ENCODE data around the gene S100A3. TPM values are rescaled to one million over a fixed set of nuclear protein-coding genes. Genes with fewer than 3 reads are reported as not detected.

The S100A3 gene
- total and polyA plus RNA-seq, 12 donors, result 0.28 to 3.8 (median 1.9) TPM; not detected in 5

- Histone ChIP-seq H3K27ac (peak within 1 kb of the TSS in 4 of 5 donors; percentile 33 to 90 (median 59)), H3K36me3 (replicated peaks in 1 of 2) (no peaks in the 10 kb centered on the region), H3K27me3 (no peaks in the 10 kb centered on the region), H3K4me3 (peak within 1 kb of the TSS in 2 of 4 donors; percentile 2 to 42), H3K9me3 (replicated peaks in 1 of 3) (no peaks in the 10 kb centered on the region), H3K4me1 (replicated peaks in 1 of 2) (peaks cover 39 to 49% of the 10 kb centered on the region in 2 donors)
- 47 to 61% (median 57%) methylated on average over 15 to 19 of the region's 19 CpGs for WGBS, 4 donors
- intact Hi-C loops (cut with DNase I), result no loop called here
- TF ChIP-seq CTCF (IDR thresholded peaks at IDR 0.05) (no peak), POLR2A (IDR thresholded peaks at IDR 0.05) (peak in 1 of 2 donors; percentile 29)
- peak; percentile 91 to 97 (median 96) for DNase-seq
Observed at GRCh38 chr1:153545067-153546055, 3.7 kb downstream of the S100A3 start, which contains the start of gene S100A4. S100A4 (minus strand) TSS chr1:153545806; CDS start chr1:153544794, 1,012 bp downstream.

GRCh38 chr1:153544453-153545066 is 4.5 kb downstream of the S100A3 start:
- TF ChIP-seq CTCF (IDR thresholded peaks at IDR 0.05), result no peak
- TF ChIP-seq POLR2A (IDR thresholded peaks at IDR 0.05), result no peak
- Histone ChIP-seq H3K4me3 (peak overlapping the region in 1 of 4 donors; percentile 42), H3K36me3 (replicated peaks in 1 of 2) (no peaks in the 10 kb centered on the region), H3K9me3 (replicated peaks in 1 of 3) (no peaks in the 10 kb centered on the region), H3K27me3 (no peaks in the 10 kb centered on the region), H3K4me1 (replicated peaks in 1 of 2) (peaks cover 36 to 46% of the 10 kb centered on the region in 2 donors), H3K27ac (peak overlapping the region in 4 of 5 donors; percentile 33 to 90 (median 59))
- 65 to 82% (median 80%) methylated on average over 7 to 10 of the region's 10 CpGs; no CpG with 5 or more reads in 1 of the 4 donors for WGBS, 4 donors
- DNase-seq, result no peak
- intact Hi-C loops (cut with DNase I), result no loop called here

- H3K4me1 ChIP-seq (replicated peaks in 1 of 2), result peaks cover 28 to 37% of the 10 kb centered on the region in 2 donors
- H3K9me3 ChIP-seq (replicated peaks in 1 of 3), result no peaks in the 10 kb centered on the region
- TF ChIP-seq CTCF (IDR thresholded peaks at IDR 0.05) (no peak), POLR2A (IDR thresholded peaks at IDR 0.05) (no peak)
- no peaks in the 10 kb centered on the region for H3K27me3 ChIP-seq
- H3K4me3 ChIP-seq, result no peak overlapping the region
- DNase-seq, result no peak
- 82 to 93% (median 90%) methylated on average over 4 of the region's 4 CpGs for WGBS, 4 donors
- intact Hi-C loops (cut with DNase I), result no loop called here
- no peak overlapping the region for H3K27ac ChIP-seq
- no peaks in the 10 kb centered on the region for H3K36me3 ChIP-seq (replicated peaks in 1 of 2)
Observed at GRCh38 chr1:153543736-153544135, 5.3 kb downstream of the S100A3 start.
